D341Med (cell line): Measurements from ENCODE around the gene PRIMA1.

Experiments
- DNase-seq: peaks from one replicate; pipeline ENCODE4 v3.0.0; 2012; ENCODE audit warnings: low spot score

Gene PRIMA1

GRCh38 chr14:93674343-93674742 lies 113.9 kb downstream of the PRIMA1 start:
- no peak for DNase-seq

- DNase-seq: no peak
These were observed 118.7 kb downstream of the PRIMA1 start for GRCh38 chr14:93669632-93670031.
